Keratinocyte (primary cell): ENCODE data around the gene CHEK2. TPM values are rescaled to one million over a fixed set of nuclear protein-coding genes. Genes with fewer than 3 reads are reported as not detected.

ENCODE experiments used
- DNase-seq: peaks from one replicate; pipeline ENCODE4 v3.0.0-alpha.2; 2011; ENCODE audit warnings: low read depth, missing footprints, low spot score
- FAIRE-seq: peaks from 2 replicates; lab custom pipeline; 2011; peaks lifted over from hg19 to GRCh38; lab: Jason Lieb, UNC
- H2AFZ ChIP-seq: 2 replicates; pipeline ENCODE4 v1.6.0; 2012; ENCODE audit warnings: low read length, control low read depth, inconsistent platforms; ENCODE audit not compliant: control insufficient read depth
- H3K27ac ChIP-seq: 2 replicates; pipeline ENCODE4 v1.5.1; 2011; ENCODE audit warnings: low read length; ENCODE audit not compliant: control insufficient read depth, insufficient read depth
- H3K27me3 ChIP-seq: 3 replicates; pipeline ENCODE4 v1.6.0; 2011; ENCODE audit warnings: low read length; ENCODE audit not compliant: control insufficient read depth, insufficient read depth; ENCODE audit errors: extremely low read depth
- H3K36me3 ChIP-seq, 2 experiments: 2 replicates in 1 of 2; 3 replicates in 1 of 2; pipeline ENCODE4 v1.5.1; 2011; ENCODE audit warnings: low read length in 2 of 2, mild to moderate bottlenecking in 1 of 2; ENCODE audit not compliant: control insufficient read depth in 2 of 2, insufficient read depth in 2 of 2; ENCODE audit errors: extremely low read depth in 1 of 2
- H3K4me1 ChIP-seq: 3 replicates; pipeline ENCODE4 v1.5.1; 2011; ENCODE audit warnings: low read length; ENCODE audit not compliant: control insufficient read depth, insufficient read depth; ENCODE audit errors: extremely low read depth
- H3K4me2 ChIP-seq: 3 replicates; pipeline ENCODE4 v1.6.0; 2011; ENCODE audit warnings: low read depth, low read length; ENCODE audit not compliant: control insufficient read depth, insufficient read depth; ENCODE audit errors: extremely low read depth
- H3K4me3 ChIP-seq, 3 experiments: fragments of 200-600 bp in 1 of 3; sonication (generic) in 1 of 3; 2 replicates in 2 of 3; 3 replicates in 1 of 3; pipeline ENCODE4 v1.5.1; 2011 to 2016; ENCODE audit warnings: low read length in 3 of 3, mild to moderate bottlenecking in 3 of 3, control low read depth in 2 of 3, inconsistent platforms in 1 of 3, low read depth in 1 of 3, mixed read lengths in 1 of 3, mixed run types in 1 of 3, moderate library complexity in 1 of 3; ENCODE audit not compliant: control insufficient read depth in 2 of 3, insufficient read depth in 2 of 3; ENCODE audit errors: extremely low read depth in 1 of 3
- H3K79me2 ChIP-seq: 2 replicates; pipeline ENCODE4 v1.6.0; 2012; ENCODE audit warnings: low read length; ENCODE audit not compliant: control insufficient read depth, insufficient read depth
- H3K9ac ChIP-seq: 3 replicates; pipeline ENCODE4 v1.6.0; 2011; ENCODE audit warnings: low read length; ENCODE audit not compliant: control insufficient read depth, insufficient read depth; ENCODE audit errors: extremely low read depth
- H3K9me1 ChIP-seq: 3 replicates; pipeline ENCODE4 v1.6.0; 2011; ENCODE audit warnings: low read length; ENCODE audit not compliant: control insufficient read depth, insufficient read depth; ENCODE audit errors: extremely low read depth
- H3K9me3 ChIP-seq: 2 replicates; pipeline ENCODE4 v1.5.1; 2012; ENCODE audit warnings: low read depth, low read length; ENCODE audit not compliant: control insufficient read depth
- H4K20me1 ChIP-seq: 3 replicates; pipeline ENCODE4 v1.6.0; 2011; ENCODE audit warnings: low read length; ENCODE audit not compliant: control insufficient read depth, insufficient read depth; ENCODE audit errors: extremely low read depth
- EZH2 ChIP-seq: IDR thresholded peaks from one replicate; pipeline ENCODE4 v1.6.1; 2012; ENCODE audit warnings: inconsistent platforms, mild to moderate bottlenecking, low read length, moderate library complexity
- dilution Hi-C: fragments of 300-500 bp; cut with MboI; formaldehyde crosslinking; loops from one replicate; pipeline ENCODE4 v1.7.0; 2020; ENCODE audit warnings: low sequenced_read_pairs; ENCODE audit not compliant: extremely low pct_ligation_motif_present
- polyA minus RNA-seq, 3 experiments: library from RNA; depleted of rRNA, polyadenylated mRNA; stranded (reverse); fragments of >200 nt; gene quantifications; 1 replicate in 1 of 3; 2 replicates in 1 of 3; 3 replicates in 1 of 3; pipeline ENCODE4 v1.2.3, GENCODE V29; 2011
- polyA plus RNA-seq, 5 experiments: library from polyadenylated mRNA; depleted of rRNA in 3 of 5; stranded (reverse) in 3 of 5; stranded (forward) in 1 of 5; unstranded in 1 of 5; fragments of >200 nt; gene quantifications; 1 replicate in 1 of 5; 2 replicates in 3 of 5; 3 replicates in 1 of 5; pipeline versions ENCODE4 v1.2.1 to v1.2.3, GENCODE V29; 2011 to 2012; ENCODE audit warnings: missing spikeins in 2 of 5, low read depth in 1 of 5, low replicate concordance in 1 of 5
- TF ChIP-seq, protein P1 (sequence below), 3 experiments: IDR thresholded peaks in 1 of 3; conservative IDR thresholded peaks in 1 of 3; optimal IDR thresholded peaks in 1 of 3; 2 replicates in 2 of 3; 3 replicates in 1 of 3; pipeline versions ENCODE3 to v1.5.1; 2011; ENCODE audit warnings: low read length in 3 of 3, mild to moderate bottlenecking in 3 of 3, moderate library complexity in 2 of 3, control low read depth in 1 of 3, inconsistent platforms in 1 of 3; ENCODE audit not compliant: insufficient read depth in 2 of 3; ENCODE audit errors: extremely low read depth in 1 of 3

CHEK2 gene
- polyA plus RNA-seq, result 18.9 to 29.5 TPM (median 28.2 TPM) in 3 replicates
- 2.2 TPM for polyA plus RNA-seq (2011; ENCODE audit: low read depth)
- polyA plus RNA-seq (2011; cell fraction: cytosol; rRNA removed), result 16.5 and 22.9 TPM in 2 replicates
- 35.8 and 37.7 TPM in 2 replicates for polyA plus RNA-seq (2011; cell fraction: nucleus; rRNA removed)
- polyA plus RNA-seq (2012; ENCODE audit: low replicate concordance), result 9.1 and 16.4 TPM in 2 replicates
- 12.7 to 13.3 TPM (median 13.1 TPM) in 3 replicates for polyA minus RNA-seq
- 19.2 TPM for polyA minus RNA-seq (2011; cell fraction: cytosol; rRNA and poly(A)+ RNA removed)
- polyA minus RNA-seq (2011; cell fraction: nucleus; rRNA and poly(A)+ RNA removed), result 10.1 and 13.1 TPM in 2 replicates

DNA sequence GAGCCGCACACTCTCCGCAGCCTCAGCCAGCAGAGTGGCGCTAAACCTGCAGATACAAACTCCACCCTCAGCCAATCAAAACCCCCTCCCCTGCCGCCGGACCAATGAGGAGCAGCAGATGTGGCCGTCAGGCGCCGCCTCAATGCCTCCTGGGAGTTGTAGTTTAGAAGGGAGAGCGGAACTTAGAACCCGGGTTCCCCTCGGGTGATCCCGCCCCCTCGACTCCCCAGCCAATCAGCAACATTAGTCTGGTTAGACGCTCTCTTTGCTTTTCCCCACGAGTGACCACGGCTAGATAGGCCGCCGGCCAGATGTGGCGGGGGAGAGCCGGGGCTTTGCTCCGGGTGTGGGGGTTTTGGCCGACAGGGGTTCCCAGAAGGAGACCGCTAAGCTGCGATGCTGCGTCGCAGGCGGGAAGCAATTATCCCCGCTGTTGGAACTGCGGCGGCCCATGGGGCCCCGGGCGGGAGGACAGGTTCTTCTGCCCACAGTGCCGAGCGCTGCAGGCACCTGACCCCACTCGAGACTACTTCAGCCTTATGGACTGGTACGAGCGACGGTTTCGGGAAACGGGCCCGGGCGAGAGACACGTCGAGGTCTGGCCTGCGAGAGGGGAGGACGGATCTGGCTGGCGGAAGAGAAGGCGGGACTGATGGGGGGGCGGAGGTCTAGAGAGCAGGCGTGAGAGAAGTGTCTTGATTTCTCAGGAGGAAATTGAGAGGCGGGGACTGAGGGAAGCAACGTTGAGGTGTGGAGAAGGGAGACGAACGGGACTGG is at the start of gene CHEK2, which contains the start of gene HSCB:
Gene CHEK2 (minus strand): TSS at position 36 of the 777 bp plus-strand sequence. CDS start 7,099 bp downstream, outside the sequence.
Gene HSCB (plus strand): TSS at position 255 of the 777 bp plus-strand sequence. CDS start 57 bp downstream, at position 312.
- DNase-seq, result peak; percentile 89
- H3K9me3 ChIP-seq, result no peaks in the 10 kb centered on the region
- FAIRE-seq, result peak; percentile 96
- peak within 1 kb of the TSS; percentile 94 for H2AFZ ChIP-seq
- dilution Hi-C loops, result no loop called here
- no peaks in the 10 kb centered on the region for H3K27me3 ChIP-seq
- no peaks in the 10 kb centered on the region for H3K9me1 ChIP-seq
- H3K4me2 ChIP-seq, result peak within 1 kb of the TSS; percentile 97
- peaks cover 5 to 8% of the 10 kb centered on the region in 2 experiments for H3K36me3 ChIP-seq
- H3K27ac ChIP-seq, result peak within 1 kb of the TSS; percentile 84
- peak within 1 kb of the TSS; percentile 80 to 92 (median 86) for H3K4me3 ChIP-seq
- H3K9ac ChIP-seq, result peak within 1 kb of the TSS; percentile 91
- no peaks in the 10 kb centered on the region for H4K20me1 ChIP-seq
- peaks cover 22% of the 10 kb centered on the region for H3K79me2 ChIP-seq
- TF ChIP-seq EZH2, result no peak
- TF ChIP-seq, protein P1, sequence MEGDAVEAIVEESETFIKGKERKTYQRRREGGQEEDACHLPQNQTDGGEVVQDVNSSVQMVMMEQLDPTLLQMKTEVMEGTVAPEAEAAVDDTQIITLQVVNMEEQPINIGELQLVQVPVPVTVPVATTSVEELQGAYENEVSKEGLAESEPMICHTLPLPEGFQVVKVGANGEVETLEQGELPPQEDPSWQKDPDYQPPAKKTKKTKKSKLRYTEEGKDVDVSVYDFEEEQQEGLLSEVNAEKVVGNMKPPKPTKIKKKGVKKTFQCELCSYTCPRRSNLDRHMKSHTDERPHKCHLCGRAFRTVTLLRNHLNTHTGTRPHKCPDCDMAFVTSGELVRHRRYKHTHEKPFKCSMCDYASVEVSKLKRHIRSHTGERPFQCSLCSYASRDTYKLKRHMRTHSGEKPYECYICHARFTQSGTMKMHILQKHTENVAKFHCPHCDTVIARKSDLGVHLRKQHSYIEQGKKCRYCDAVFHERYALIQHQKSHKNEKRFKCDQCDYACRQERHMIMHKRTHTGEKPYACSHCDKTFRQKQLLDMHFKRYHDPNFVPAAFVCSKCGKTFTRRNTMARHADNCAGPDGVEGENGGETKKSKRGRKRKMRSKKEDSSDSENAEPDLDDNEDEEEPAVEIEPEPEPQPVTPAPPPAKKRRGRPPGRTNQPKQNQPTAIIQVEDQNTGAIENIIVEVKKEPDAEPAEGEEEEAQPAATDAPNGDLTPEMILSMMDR (optimal IDR thresholded peaks at IDR 0.05 in 1 of 3, IDR thresholded peaks at IDR 0.05 in 1 of 3, conservative IDR thresholded peaks at IDR 0.05 in 1 of 3; ENCODE audit: extremely low read depth in 1 of 3, insufficient read depth in 2 of 3, low read length in 3 of 3), result peak in 2 of 3 experiments; percentile 1 to 43
- H3K4me1 ChIP-seq, result peaks cover 3% of the 10 kb centered on the region

DNA sequence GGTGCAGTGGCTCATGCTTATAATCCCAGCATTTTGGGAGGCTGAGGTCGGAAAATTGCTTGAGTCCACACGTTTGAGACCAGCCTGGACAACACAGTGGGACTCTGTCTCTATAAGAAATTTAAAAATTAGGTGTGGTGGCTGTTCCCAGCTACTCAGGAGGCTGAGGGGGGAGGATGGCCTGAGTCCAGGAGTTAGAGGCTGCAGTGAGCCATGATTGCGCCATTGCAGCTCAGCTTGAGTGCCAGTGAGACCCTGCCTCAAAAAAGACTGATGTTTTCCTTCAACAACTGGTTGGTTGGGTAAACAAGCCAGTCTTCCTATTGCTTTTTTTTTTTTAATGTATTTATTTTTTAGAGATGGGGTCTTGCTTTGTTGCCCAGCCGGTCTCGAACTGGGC is 49.5 kb upstream of the CHEK2 start:
- peaks cover 17 to 23% of the 10 kb centered on the region in 2 experiments for H3K36me3 ChIP-seq

More for the DNA sequence above, 49.5 kb upstream of the CHEK2 start:
- TF ChIP-seq, protein P1 (optimal IDR thresholded peaks at IDR 0.05 in 1 of 3, IDR thresholded peaks at IDR 0.05 in 1 of 3, conservative IDR thresholded peaks at IDR 0.05 in 1 of 3; ENCODE audit: extremely low read depth in 1 of 3, insufficient read depth in 2 of 3, low read length in 3 of 3), result no peak
- no peak for TF ChIP-seq EZH2
- Histone ChIP-seq H3K4me2 (no peak overlapping the region), H3K4me3 (no peak overlapping the region), H3K9me3 (no peaks in the 10 kb centered on the region), H3K79me2 (peaks cover 11% of the 10 kb centered on the region), H3K9ac (no peak overlapping the region), H2AFZ (no peak overlapping the region), H3K27me3 (no peaks in the 10 kb centered on the region), H4K20me1 (peaks cover 7% of the 10 kb centered on the region), H3K9me1 (no peaks in the 10 kb centered on the region), H3K4me1 (no peaks in the 10 kb centered on the region), H3K27ac (no peak overlapping the region)
- FAIRE-seq (no peak), DNase-seq (no peak)
- dilution Hi-C loops, result no loop called here
